Left ventricle myocardium inferior (tissue), 1 donor: Measurements from ENCODE around the gene LIMK1. TPM values are rescaled to one million over a fixed set of nuclear protein-coding genes. Genes with fewer than 3 reads are reported as not detected.
"Not testable (repeated sequence)": the region's sequence is repeated elsewhere in the genome, so short reads cannot be mapped to it uniquely, and the experiment has no call there.

ENCODE experiments used
- DNase-seq: peaks from one replicate; pipeline ENCODE4 v3.0.0-alpha.2; 2020
- H3K27ac ChIP-seq: fragments of 200-600 bp; replicated peaks from 2 replicates; pipeline ENCODE4 v1.8.0; 2021
- H3K27me3 ChIP-seq: fragments of 200-600 bp; 2 replicates; pipeline ENCODE4 v1.8.0; 2021; ENCODE audit warnings: low read depth
- H3K36me3 ChIP-seq: fragments of 200-600 bp; 2 replicates; pipeline ENCODE4 v1.8.0; 2021
- H3K4me1 ChIP-seq: fragments of 200-600 bp; 2 replicates; pipeline ENCODE4 v1.8.0; 2021
- H3K4me3 ChIP-seq: fragments of 200-600 bp; 2 replicates; pipeline ENCODE4 v1.8.0; 2021; ENCODE audit warnings: mild to moderate bottlenecking, moderate library complexity
- H3K9me3 ChIP-seq: fragments of 200-600 bp; replicated peaks from 2 replicates; pipeline ENCODE4 v1.8.0; 2021
- intact Hi-C: fragments of 100-400 bp; cut with micrococcal nuclease; formaldehyde crosslinking; loops from one replicate; pipeline ENCODE4 v1.11.0; 2022
- total RNA-seq: library from RNA; stranded (reverse); fragmentation: NEBNext Ultra II Directional; extraction: Animal tissue kit (Norgen Biotek cat#: 25700); gene quantifications from one replicate; pipeline ENCODE4 v1.2.1, GENCODE V29; 2021
- TF ChIP-seq, protein P1 (sequence below): fragments of 200-600 bp; IDR thresholded peaks from 2 replicates; pipeline ENCODE4 v1.8.0; 2021; ENCODE audit warnings: antibody characterized with exemption, mild to moderate bottlenecking, borderline replicate concordance
- donor health status: DM: no; HTN: yes; CAD: no; lungs with severe emphysema.

Gene LIMK1
- total RNA-seq, 1 donor from 2014 or later, result 10.1 TPM

DNA sequence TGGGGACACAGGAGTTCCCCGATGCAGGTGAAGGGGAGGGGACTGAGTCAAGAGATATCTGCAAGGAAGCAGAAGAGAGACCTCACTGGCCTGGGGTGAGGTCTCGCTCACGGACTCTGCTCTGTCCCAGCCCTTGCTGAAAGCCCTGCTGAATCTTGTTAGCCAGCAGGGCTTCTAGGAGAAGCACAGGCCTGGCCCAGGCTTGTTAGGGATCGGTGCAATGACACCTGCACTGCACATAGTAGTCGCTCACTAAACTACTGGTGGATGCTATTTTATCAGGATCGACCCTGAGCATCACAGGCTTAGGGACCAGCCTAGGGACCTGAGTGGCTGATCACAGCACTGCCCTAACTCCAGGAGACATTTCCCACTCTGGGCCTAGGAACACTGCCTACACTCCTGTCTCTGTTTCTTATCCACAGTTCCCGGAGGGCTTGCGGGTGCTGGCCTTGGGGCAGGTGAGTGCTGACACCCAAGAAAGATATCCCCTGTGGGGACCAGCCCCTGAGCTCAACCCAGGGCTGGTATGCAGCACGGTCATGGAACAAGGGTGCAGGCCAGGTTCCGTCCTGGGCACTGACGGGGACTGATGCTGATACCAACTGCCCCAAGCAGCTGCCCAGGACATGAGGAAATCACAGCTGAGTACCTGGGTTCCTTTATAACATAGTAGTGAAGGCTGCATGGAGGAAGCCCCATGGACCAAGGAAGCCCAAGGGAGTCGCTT is 42.6 kb upstream of the LIMK1 start:
- H3K4me1 ChIP-seq, result peaks cover 51% of the 10 kb centered on the region
- intact Hi-C loops, result no loop called here
- peaks cover 24% of the 10 kb centered on the region for H3K27me3 ChIP-seq
- TF ChIP-seq, protein P1, sequence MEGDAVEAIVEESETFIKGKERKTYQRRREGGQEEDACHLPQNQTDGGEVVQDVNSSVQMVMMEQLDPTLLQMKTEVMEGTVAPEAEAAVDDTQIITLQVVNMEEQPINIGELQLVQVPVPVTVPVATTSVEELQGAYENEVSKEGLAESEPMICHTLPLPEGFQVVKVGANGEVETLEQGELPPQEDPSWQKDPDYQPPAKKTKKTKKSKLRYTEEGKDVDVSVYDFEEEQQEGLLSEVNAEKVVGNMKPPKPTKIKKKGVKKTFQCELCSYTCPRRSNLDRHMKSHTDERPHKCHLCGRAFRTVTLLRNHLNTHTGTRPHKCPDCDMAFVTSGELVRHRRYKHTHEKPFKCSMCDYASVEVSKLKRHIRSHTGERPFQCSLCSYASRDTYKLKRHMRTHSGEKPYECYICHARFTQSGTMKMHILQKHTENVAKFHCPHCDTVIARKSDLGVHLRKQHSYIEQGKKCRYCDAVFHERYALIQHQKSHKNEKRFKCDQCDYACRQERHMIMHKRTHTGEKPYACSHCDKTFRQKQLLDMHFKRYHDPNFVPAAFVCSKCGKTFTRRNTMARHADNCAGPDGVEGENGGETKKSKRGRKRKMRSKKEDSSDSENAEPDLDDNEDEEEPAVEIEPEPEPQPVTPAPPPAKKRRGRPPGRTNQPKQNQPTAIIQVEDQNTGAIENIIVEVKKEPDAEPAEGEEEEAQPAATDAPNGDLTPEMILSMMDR, result no peak
- H3K4me3 ChIP-seq, result no peak overlapping the region
- H3K9me3 ChIP-seq, result no peaks in the 10 kb centered on the region
- H3K27ac ChIP-seq, result peak overlapping the region; percentile 40
- no peak for DNase-seq
- H3K36me3 ChIP-seq, result peaks cover 38% of the 10 kb centered on the region

DNA sequence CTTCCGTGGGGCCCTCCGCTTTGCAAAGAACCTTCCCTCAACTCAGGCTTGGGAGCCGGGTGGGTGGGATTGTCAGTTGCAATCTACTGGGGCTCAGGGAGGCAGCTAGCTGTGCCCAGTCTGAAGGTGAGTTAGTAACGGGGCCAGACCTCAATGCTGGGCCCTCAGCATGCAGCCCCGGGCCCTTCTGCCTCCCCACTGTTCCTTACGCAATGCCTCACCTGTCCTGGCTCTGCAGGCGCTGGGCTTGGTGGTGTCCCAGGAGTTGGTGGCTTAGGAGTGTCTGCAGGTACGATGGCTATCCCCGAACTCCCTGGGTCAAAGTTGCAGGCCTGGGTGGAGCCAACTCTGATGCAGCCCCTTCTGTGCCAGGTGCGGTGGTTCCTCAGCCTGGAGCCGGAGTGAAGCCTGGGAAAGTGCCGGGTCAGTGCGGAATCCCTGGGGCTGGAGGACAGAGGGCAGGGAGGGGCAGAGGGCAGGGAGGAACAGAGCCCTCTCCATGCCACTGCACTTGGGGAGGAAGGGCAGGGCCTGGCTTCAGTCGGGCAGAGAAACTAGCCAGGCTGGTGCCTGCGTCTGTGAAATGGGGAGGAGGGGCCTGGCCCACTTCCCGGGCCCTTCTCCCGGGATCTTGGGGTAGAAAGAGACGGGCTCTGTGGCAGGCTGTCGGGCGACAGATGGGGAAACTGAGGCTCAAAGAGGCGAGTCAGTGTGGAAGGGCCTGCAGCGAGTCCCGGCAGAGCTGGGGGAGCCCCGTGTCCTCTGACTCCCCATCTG is 40.7 kb upstream of the LIMK1 start:
- no peak overlapping the region for H3K4me3 ChIP-seq
- H3K27ac ChIP-seq, result peak overlapping the region; percentile 8

DNA sequence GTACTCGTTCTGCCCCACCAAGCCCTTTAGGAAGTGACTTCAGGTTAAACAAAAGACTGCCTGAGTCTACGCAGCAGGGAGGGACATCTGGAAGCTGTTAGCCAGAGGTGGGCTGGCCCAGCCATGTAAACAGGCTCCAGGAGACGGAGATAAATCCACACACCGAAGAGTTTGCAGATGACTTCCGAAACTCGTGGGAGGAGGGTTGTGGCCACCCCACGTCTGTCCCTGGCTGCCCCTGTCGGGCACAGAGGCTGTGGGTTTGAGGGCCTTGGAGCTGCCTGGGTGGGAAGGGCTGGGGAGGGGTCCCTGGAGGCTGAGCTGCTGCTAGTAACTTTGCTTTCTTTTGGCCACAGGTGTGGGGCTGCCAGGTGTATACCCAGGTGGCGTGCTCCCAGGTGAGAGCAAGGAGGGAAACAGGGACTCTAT is 40.1 kb upstream of the LIMK1 start:
- Histone ChIP-seq H3K36me3 (peaks cover 54% of the 10 kb centered on the region), H3K9me3 (no peaks in the 10 kb centered on the region), H3K4me1 (peaks cover 29% of the 10 kb centered on the region), H3K4me3 (no peak overlapping the region), H3K27ac (no peak overlapping the region), H3K27me3 (peaks cover 24% of the 10 kb centered on the region)
- intact Hi-C loops, result no loop called here
- TF ChIP-seq, protein P1, result no peak
- no peak for DNase-seq

More for the DNA sequence above, 40.7 kb upstream of the LIMK1 start:
- TF ChIP-seq, protein P1, result no peak
- H3K9me3 ChIP-seq, result no peaks in the 10 kb centered on the region
- peaks cover 24% of the 10 kb centered on the region for H3K27me3 ChIP-seq
- H3K36me3 ChIP-seq, result peaks cover 48% of the 10 kb centered on the region
- intact Hi-C loops, result no loop called here
- H3K4me1 ChIP-seq, result peaks cover 34% of the 10 kb centered on the region
- no peak for DNase-seq

DNA sequence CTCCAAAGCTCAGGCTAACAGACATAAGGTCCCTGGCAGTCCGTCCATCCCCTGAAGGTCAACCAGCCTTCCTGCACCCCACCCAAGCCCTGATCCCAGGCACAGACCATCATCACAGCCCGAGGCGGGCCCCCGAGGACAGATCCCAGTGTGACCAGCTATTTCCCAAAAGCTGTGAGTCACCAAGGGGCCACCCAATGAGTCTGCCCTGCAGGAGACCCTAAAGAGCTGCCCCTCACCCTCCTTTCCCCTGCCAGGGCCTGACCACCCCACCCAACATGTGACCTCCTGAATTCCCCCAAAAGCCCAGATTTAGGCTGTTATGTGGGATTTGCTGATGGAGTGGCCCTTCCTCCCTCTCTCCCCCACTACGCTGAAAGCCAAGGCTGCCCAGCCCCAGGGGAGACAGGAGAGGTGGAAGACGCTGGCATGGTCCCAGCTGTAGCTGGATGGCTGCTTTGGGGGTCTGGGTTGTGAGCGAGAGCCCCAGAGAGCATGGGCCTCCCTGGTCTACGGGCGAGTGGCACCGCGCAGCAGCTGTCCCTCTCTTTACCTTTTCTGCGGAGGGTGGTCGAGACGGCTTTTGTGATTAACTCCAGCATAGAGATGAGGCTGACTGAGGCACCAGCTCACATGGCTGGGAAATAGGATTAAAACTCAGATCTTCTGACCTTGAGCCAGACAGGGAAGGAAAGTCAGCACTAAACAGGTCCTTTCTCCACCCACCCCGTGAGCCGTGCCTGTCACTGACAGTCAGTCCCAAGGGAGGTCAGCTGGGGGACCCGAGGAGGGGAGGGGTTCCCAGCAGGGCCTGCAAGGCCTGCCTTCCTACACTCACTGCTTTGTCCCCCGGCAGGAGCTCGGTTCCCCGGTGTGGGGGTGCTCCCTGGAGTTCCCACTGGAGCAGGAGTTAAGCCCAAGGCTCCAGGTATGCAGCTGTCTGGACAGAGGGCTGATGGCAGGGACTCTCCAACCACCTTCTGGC is 38.9 kb upstream of the LIMK1 start:
- intact Hi-C loops, result no loop called here
- Histone ChIP-seq H3K4me1 (peaks cover 18% of the 10 kb centered on the region), H3K4me3 (no peak overlapping the region), H3K36me3 (peaks cover 53% of the 10 kb centered on the region), H3K27me3 (peaks cover 24% of the 10 kb centered on the region), H3K9me3 (no peaks in the 10 kb centered on the region), H3K27ac (no peak overlapping the region)
- DNase-seq, result no peak
- TF ChIP-seq, protein P1, result no peak

DNA sequence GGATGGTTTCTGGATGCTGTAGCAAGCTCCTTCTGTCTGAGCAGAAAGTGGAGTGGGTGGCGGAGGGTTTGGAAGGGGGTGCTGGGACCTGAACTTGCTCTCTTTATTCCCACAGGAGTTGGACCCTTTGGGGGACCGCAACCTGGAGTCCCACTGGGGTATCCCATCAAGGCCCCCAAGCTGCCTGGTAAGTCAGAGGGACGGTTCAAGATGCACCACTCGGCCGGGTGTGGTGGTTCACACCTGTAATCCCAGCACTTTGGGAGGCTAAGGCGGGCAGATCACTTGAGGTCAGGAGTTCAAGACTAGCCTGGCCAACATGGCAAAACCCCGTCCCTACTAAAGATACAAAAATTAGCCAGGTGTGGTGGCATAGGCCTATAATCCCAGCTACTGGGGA is 37.0 kb upstream of the LIMK1 start:
- intact Hi-C loops, H3K9me3 ChIP-seq, DNase-seq, H3K4me1 ChIP-seq, H3K4me3 ChIP-seq, H3K27ac ChIP-seq: not testable (repeated sequence)
- Histone ChIP-seq H3K27me3 (peaks cover 22% of the 10 kb centered on the region), H3K36me3 (peaks cover 45% of the 10 kb centered on the region)
